IMR-90 (cell line): ENCODE data around the gene NEURL1. TPM values are rescaled to one million over a fixed set of nuclear protein-coding genes. Genes with fewer than 3 reads are reported as not detected.

Experiments
- ATAC-seq: fragments of 200-7000 bp; cut with Tn5 transposase; 2 replicates; pipeline ENCODE4 v1.9.1; 2020; ENCODE audit warnings: low read depth, mild to moderate bottlenecking, moderate library complexity
- BruUV-seq: library from RNA; stranded (reverse); fragments of 400-500 nt; replicated peaks from 2 replicates; lab custom pipeline; 2021; lab: Mats Ljungman, UMichigan
- CTCF ChIA-PET: fragments of 300-600 bp; formaldehyde crosslinking; extraction: SDS; loops from one replicate; lab custom pipeline; 2021; ENCODE audit warnings: antibody characterized with exemption; lab: Yijun Ruan, JAX
- POLR2A ChIA-PET: fragments of 300-600 bp; sonication (Branson Sonifier 250); formaldehyde crosslinking; loops from one replicate; lab custom pipeline; 2022; ENCODE audit warnings: antibody characterized with exemption; ENCODE audit not compliant: unreplicated experiment; lab: Charles Lee
- DNase-seq: peaks from one replicate; pipeline ENCODE4 v3.0.0; 2013
- H2AFZ ChIP-seq: replicated peaks from 2 replicates; pipeline ENCODE3; 2013; ENCODE audit warnings: low read length, mild to moderate bottlenecking; ENCODE audit not compliant: poor library complexity
- H2AK5ac ChIP-seq: 2 replicates; pipeline ENCODE4 v1.6.1; 2013; ENCODE audit warnings: low read depth, low read length, inconsistent platforms
- H2AK9ac ChIP-seq: replicated peaks from 2 replicates; pipeline ENCODE3; 2013; ENCODE audit warnings: mild to moderate bottlenecking, low read depth, low read length, moderate library complexity; ENCODE audit not compliant: poor library complexity
- H2BK120ac ChIP-seq: 2 replicates; pipeline ENCODE4 v1.6.1; 2013; ENCODE audit warnings: low read depth, low read length, inconsistent platforms
- H2BK15ac ChIP-seq: 3 replicates; pipeline ENCODE4 v1.6.1; 2013; ENCODE audit warnings: low read depth, low read length, inconsistent platforms
- H2BK20ac ChIP-seq: 2 replicates; pipeline ENCODE4 v1.6.1; 2013; ENCODE audit warnings: low read depth, mild to moderate bottlenecking, inconsistent platforms, low read length, moderate library complexity
- H2BK5ac ChIP-seq: 2 replicates; pipeline ENCODE4 v1.6.1; 2013; ENCODE audit warnings: mild to moderate bottlenecking, low read depth, low read length, inconsistent platforms; ENCODE audit not compliant: poor library complexity, severe bottlenecking
- H3K14ac ChIP-seq: replicated peaks from 2 replicates; pipeline ENCODE4 v1.6.1; 2013; ENCODE audit warnings: low read depth, low read length, inconsistent platforms
- H3K18ac ChIP-seq: 2 replicates; pipeline ENCODE4 v1.6.1; 2013; ENCODE audit warnings: low read depth, low read length, control low read depth
- H3K23ac ChIP-seq: 2 replicates; pipeline ENCODE4 v1.6.1; 2013; ENCODE audit warnings: low read depth, low read length, inconsistent platforms
- H3K27ac ChIP-seq: 2 replicates; pipeline ENCODE4 v1.5.1; 2013; ENCODE audit warnings: mild to moderate bottlenecking, control low read depth, low read length; ENCODE audit not compliant: insufficient read depth
- H3K27me3 ChIP-seq: 2 replicates; pipeline ENCODE4 v1.6.1; 2013; ENCODE audit warnings: low read length; ENCODE audit not compliant: control insufficient read depth, insufficient read depth
- H3K36me3 ChIP-seq: 2 replicates; pipeline ENCODE4 v1.6.1; 2013; ENCODE audit warnings: low read length, mixed read lengths; ENCODE audit not compliant: control insufficient read depth, insufficient read depth
- H3K4ac ChIP-seq: 2 replicates; pipeline ENCODE4 v1.6.1; 2013; ENCODE audit warnings: low read depth, low read length, inconsistent platforms
- H3K4me1 ChIP-seq: 2 replicates; pipeline ENCODE4 v1.6.1; 2013; ENCODE audit warnings: low read length, mixed read lengths; ENCODE audit not compliant: control insufficient read depth, insufficient read depth
- H3K4me2 ChIP-seq: 2 replicates; pipeline ENCODE4 v1.6.1; 2013; ENCODE audit warnings: low read depth, mild to moderate bottlenecking, control low read depth, low read length, moderate library complexity
- H3K4me3 ChIP-seq: 2 replicates; pipeline ENCODE4 v1.5.1; 2013; ENCODE audit warnings: low read depth, mild to moderate bottlenecking, control low read depth, low read length, moderate library complexity; ENCODE audit not compliant: insufficient read depth
- H3K56ac ChIP-seq: 2 replicates; pipeline ENCODE4 v1.6.1; 2013; ENCODE audit warnings: low read length, inconsistent platforms; ENCODE audit not compliant: insufficient read depth; ENCODE audit errors: extremely low read depth
- H3K79me1 ChIP-seq, 2 experiments: 2 replicates each; pipeline ENCODE4 v1.6.1; 2013; ENCODE audit warnings: low read length in 2 of 2, inconsistent platforms in 1 of 2, low read depth in 1 of 2
- H3K9ac ChIP-seq: 2 replicates; pipeline ENCODE4 v1.6.1; 2013; ENCODE audit warnings: low read depth, low read length, control low read depth
- H3K9me1 ChIP-seq: 2 replicates; pipeline ENCODE4 v1.6.1; 2013; ENCODE audit warnings: low read length, inconsistent platforms; ENCODE audit not compliant: insufficient read depth
- H3K9me3 ChIP-seq: 2 replicates; pipeline ENCODE4 v1.6.1; 2013; ENCODE audit warnings: low read length; ENCODE audit not compliant: control insufficient read depth, insufficient read depth
- H4K20me1 ChIP-seq: 2 replicates; pipeline ENCODE4 v1.6.1; 2013; ENCODE audit warnings: low read length, inconsistent platforms; ENCODE audit not compliant: insufficient read depth
- H4K5ac ChIP-seq: 2 replicates; pipeline ENCODE4 v1.6.1; 2013; ENCODE audit warnings: mild to moderate bottlenecking, low read depth, low read length, control low read depth
- H4K8ac ChIP-seq, 2 experiments: 2 replicates each; pipeline ENCODE4 v1.6.1; 2013; ENCODE audit warnings: low read depth in 2 of 2, low read length in 2 of 2, control low read depth in 1 of 2, inconsistent platforms in 1 of 2
- H4K91ac ChIP-seq: 2 replicates; pipeline ENCODE4 v1.6.1; 2013; ENCODE audit warnings: low read depth, low read length, inconsistent platforms; ENCODE audit not compliant: insufficient read depth
- CEBPB ChIP-seq: IDR thresholded peaks from 2 replicates; pipeline ENCODE4 v1.6.1; 2012; ENCODE audit warnings: low read depth, low read length, improper control_type of control experiment
- CHD1 ChIP-seq: IDR thresholded peaks from 2 replicates; pipeline ENCODE4 v1.6.1; 2012; ENCODE audit warnings: low read depth, low read length, improper control_type of control experiment
- CTCF ChIP-seq: conservative IDR thresholded peaks from 2 replicates; pipeline ENCODE4 v1.5.1; 2012; ENCODE audit warnings: mild to moderate bottlenecking, low read depth, low read length, improper control_type of control experiment
- FOS ChIP-seq: fragments of 150-350 bp; IDR thresholded peaks from 2 replicates; pipeline ENCODE4 v1.6.1; 2016; ENCODE audit warnings: low read depth, low read length
- MAFK ChIP-seq: IDR thresholded peaks from 2 replicates; pipeline ENCODE4 v1.6.1; 2012; ENCODE audit warnings: low read depth, low read length, improper control_type of control experiment
- MAZ ChIP-seq: IDR thresholded peaks from 2 replicates; pipeline ENCODE4 v1.6.1; 2012; ENCODE audit warnings: low read depth, mild to moderate bottlenecking, low read length, improper control_type of control experiment, moderate library complexity, borderline replicate concordance
- POLR2A ChIP-seq: IDR thresholded peaks from 2 replicates; pipeline ENCODE4 v1.6.1; 2012; ENCODE audit warnings: mild to moderate bottlenecking, low read depth, low read length
- RCOR1 ChIP-seq: IDR thresholded peaks from 2 replicates; pipeline ENCODE4 v1.6.1; 2012; ENCODE audit warnings: mild to moderate bottlenecking, low read length, improper control_type of control experiment; ENCODE audit not compliant: insufficient replicate concordance
- RFX5 ChIP-seq: IDR thresholded peaks from 2 replicates; pipeline ENCODE4 v1.8.0; 2012; ENCODE audit warnings: low read depth, mild to moderate bottlenecking, low read length, moderate library complexity
- SMC3 ChIP-seq: fragments of 150-350 bp; IDR thresholded peaks from 2 replicates; pipeline ENCODE4 v1.6.1; 2016; ENCODE audit warnings: low read depth, mild to moderate bottlenecking, antibody characterized with exemption, low read length, moderate library complexity
- USF2 ChIP-seq: fragments of 150-350 bp; IDR thresholded peaks from 2 replicates; pipeline ENCODE4 v1.6.1; 2017; ENCODE audit warnings: mild to moderate bottlenecking, antibody characterized with exemption, low read length, low read depth
- WGBS, 2 experiments: methylation state at CpG; one replicate each; pipeline versions ENCODE4 v1.1.5 to v1.1.7; 2013; ENCODE audit warnings: missing lambda C conversion rate in 2 of 2; ENCODE audit not compliant: insufficient read length in 1 of 2; ENCODE audit errors: extremely low coverage in 2 of 2; 5-methylcytosine and 5-hydroxymethylcytosine counted together
- dilution Hi-C: fragments of 300-500 bp; cut with HindIII; formaldehyde crosslinking; loops from one replicate; pipeline ENCODE4 v1.14.3; 2018; ENCODE audit warnings: low sequenced_read_pairs; ENCODE audit not compliant: unreplicated experiment
- in situ Hi-C: fragments of 300-500 bp; cut with MboI; formaldehyde crosslinking; loops from 3 replicates; pipeline ENCODE4 v1.14.3; 2019; ENCODE audit warnings: low sequenced_read_pairs, inconsistent platforms, mixed read lengths
- intact Hi-C: fragments of 100-400 bp; cut with micrococcal nuclease; formaldehyde crosslinking; loops from 2 replicates; pipeline ENCODE4 v1.10.0; 2022
- polyA plus RNA-seq, 3 experiments: library from polyadenylated mRNA; depleted of rRNA; stranded (reverse); fragments of >200 nt; gene quantifications; 2 replicates each; pipeline ENCODE4 v1.2.3, GENCODE V29; 2012; ENCODE audit warnings: low replicate concordance in 1 of 3
- total RNA-seq: library from RNA; depleted of rRNA; stranded (reverse); fragments of >200 nt; gene quantifications from 2 replicates; pipeline ENCODE4 v1.2.3, GENCODE V29; 2012

Gene NEURL1
- total and polyA plus RNA-seq, 2 of the 4 experiments (the other 2 are of a cell fraction) = 0.36 to 0.82 TPM

GRCh38 chr10:103555712-103556111, 62.2 kb downstream of the NEURL1 start:
- Histone ChIP-seq H2AK5ac (0 out of 2 replicates have a peak overlapping the region, but pooled peaks have one; percentile 58), H3K4ac (0 out of 2 replicates have a peak overlapping the region, but pooled peaks have one; percentile 34), H2AK9ac (peak overlapping the region; percentile 79), H4K91ac (no peak overlapping the region), H3K79me1 (no peaks in the 10 kb centered on the region), H4K20me1 (peaks cover 5% of the 10 kb centered on the region), H3K56ac (no peak overlapping the region), H3K14ac (peak overlapping the region; percentile 1; the same call in 1 of the 2 replicates), H3K27me3 (peaks cover 62% of the 10 kb centered on the region), H3K4me3 (peak overlapping the region; percentile 9; the same call in 1 of the 2 replicates), H2AFZ (peak overlapping the region; percentile 84), H3K18ac (no peak overlapping the region; the same call in 1 of the 2 replicates), H2BK20ac (no peak overlapping the region; the same call in 1 of the 2 replicates), H3K9me1 (peaks cover 17% of the 10 kb centered on the region), H3K4me1 (peaks cover 7% of the 10 kb centered on the region), H2BK15ac (no peak overlapping the region), H4K8ac (no peak overlapping the region), H3K23ac (peak overlapping the region; percentile 2; the same call in 1 of the 2 replicates), H3K36me3 (no peaks in the 10 kb centered on the region), H2BK120ac (peak overlapping the region; percentile 1; the same call in 1 of the 2 replicates), H3K9me3 (no peaks in the 10 kb centered on the region; the same call in 1 of the 2 replicates), H3K27ac (no peak overlapping the region), H3K9ac (no peak overlapping the region), H2BK5ac (no peak overlapping the region), H4K5ac (no peak overlapping the region), H3K4me2 (peak overlapping the region; percentile 67; the same call in 1 of the 2 replicates)
- TF ChIP-seq RCOR1 (no peak), SMC3 (no peak), CEBPB (no peak), RFX5 (no peak), CHD1 (no peak), FOS (no peak), MAZ (no peak), POLR2A (no peak), CTCF (no peak), USF2 (no peak), MAFK (no peak)
- intact Hi-C loops = no loop called here
- ChIA-PET CTCF (no interaction called here), POLR2A (no interaction called here)
- dilution Hi-C loops = no loop called here
- ATAC-seq (no peak), DNase-seq (no peak)
- in situ Hi-C loops = no loop called here
- BruUV-seq = no TSS peak
- WGBS, 2 experiments = 90% methylated on average over 8 of the region's 11 CpGs; no CpG with 5 or more reads in 1 of the 2 experiments
